K562 (cell line): ENCODE data around the gene PNP. TPM values are rescaled to one million over a fixed set of nuclear protein-coding genes. Genes with fewer than 3 reads are reported as not detected.

Source experiments
- ATAC-seq: fragments of 200-7000 bp; cut with Tn5 transposase; 3 replicates; pipeline ENCODE4 v1.9.1; 2020; ENCODE audit warnings: moderate library complexity
- BruUV-seq: library from RNA; stranded (reverse); fragments of 400-500 nt; replicated peaks from 2 replicates; lab custom pipeline; 2021; lab: Mats Ljungman, UMichigan
- CTCF ChIA-PET: fragments of 300-600 bp; formaldehyde crosslinking; extraction: SDS; loops from one replicate; lab custom pipeline; 2021; ENCODE audit warnings: low intra/inter-chr PET ratio; lab: Yijun Ruan, JAX
- POLR2A ChIA-PET: fragments of 300-600, 350-650 bp; sonication (Branson Sonifier 250); formaldehyde crosslinking; extraction: SDS; loops from one replicate; lab custom pipeline; 2021; ENCODE audit warnings: antibody characterized with exemption, inconsistent platforms; lab: Yijun Ruan, JAX
- DNase-seq, 4 experiments: peaks; one replicate each; pipeline versions ENCODE4 v3.0.0 to v3.0.0-alpha.2; 2011 to 2018; ENCODE audit warnings: low spot score in 3 of 4, mixed read lengths in 3 of 4; ENCODE audit errors: extremely low read depth in 1 of 4
- FAIRE-seq: peaks from 2 replicates; lab custom pipeline; 2011; peaks lifted over from hg19 to GRCh38; lab: Jason Lieb, UNC
- H2AFZ ChIP-seq: 2 replicates; pipeline ENCODE4 v1.6.0; 2011; ENCODE audit warnings: low read depth, low read length, control low read depth, inconsistent platforms
- H3K27ac ChIP-seq: fragments of 200-600 bp; 3 replicates; pipeline ENCODE4 v1.8.0; 2011; ENCODE audit warnings: low read depth, mild to moderate bottlenecking, control low read depth, inconsistent platforms, low read length, moderate library complexity, mixed read lengths; ENCODE audit errors: extremely low read depth
- H3K27me3 ChIP-seq, 2 experiments: fragments of 300-600 bp in 1 of 2; 2 replicates in 1 of 2; 3 replicates in 1 of 2; pipeline versions ENCODE4 v1.6.0 to v1.8.0; 2011; ENCODE audit warnings: inconsistent platforms in 2 of 2, low read length in 2 of 2, mild to moderate bottlenecking in 1 of 2, mixed read lengths in 1 of 2, moderate library complexity in 1 of 2; ENCODE audit not compliant: control insufficient read depth in 2 of 2, insufficient read depth in 2 of 2
- H3K36me3 ChIP-seq: fragments of 300-600 bp; 3 replicates; pipeline ENCODE4 v1.8.0; 2011; ENCODE audit warnings: mild to moderate bottlenecking, low read length, inconsistent platforms; ENCODE audit not compliant: control insufficient read depth, insufficient read depth
- H3K4me1 ChIP-seq, 2 experiments: fragments of 200-600 bp in 1 of 2; replicated peaks in 1 of 2; 2 replicates in 1 of 2; 3 replicates in 1 of 2; pipeline versions ENCODE4 v1.5.1 to v1.8.0; 2011; ENCODE audit warnings: inconsistent platforms in 2 of 2, low read length in 2 of 2, mild to moderate bottlenecking in 1 of 2, mixed read lengths in 1 of 2, moderate library complexity in 1 of 2; ENCODE audit not compliant: control insufficient read depth in 2 of 2, insufficient read depth in 2 of 2
- H3K4me2 ChIP-seq: 2 replicates; pipeline ENCODE4 v1.6.1; 2011; ENCODE audit warnings: low read length, control low read depth, inconsistent platforms, mixed read lengths; ENCODE audit not compliant: insufficient read depth
- H3K4me3 ChIP-seq: fragments of 200-600 bp; sonication (generic), shearing (Covaris generic); 2 replicates; pipeline ENCODE4 v1.5.1; 2016; ENCODE audit warnings: control low read depth, inconsistent platforms
- H3K79me2 ChIP-seq: fragments of 200-600 bp; 3 replicates; pipeline ENCODE4 v1.8.0; 2011; ENCODE audit warnings: low read length, inconsistent platforms; ENCODE audit not compliant: control insufficient read depth, insufficient read depth
- H3K9ac ChIP-seq, 2 experiments: 2 replicates each; pipeline versions ENCODE4 v1.6.0 to v1.6.1; 2011; ENCODE audit warnings: low read depth in 2 of 2, low read length in 2 of 2, control low read depth in 1 of 2, inconsistent platforms in 1 of 2, mild to moderate bottlenecking in 1 of 2, mixed read lengths in 1 of 2; ENCODE audit not compliant: insufficient read depth in 1 of 2
- H3K9me1 ChIP-seq: one replicate; pipeline ENCODE4 v1.6.0; 2011; ENCODE audit warnings: inconsistent platforms, mild to moderate bottlenecking, low read length, moderate library complexity; ENCODE audit not compliant: control insufficient read depth, insufficient read depth
- H3K9me3 ChIP-seq: replicated peaks from 2 replicates; pipeline ENCODE4 v1.5.1; 2011; ENCODE audit warnings: low read depth, low read length, inconsistent platforms; ENCODE audit not compliant: control insufficient read depth, insufficient read depth
- H4K20me1 ChIP-seq: replicated peaks from 2 replicates; pipeline ENCODE4 v1.6.1; 2011; ENCODE audit warnings: low read length, inconsistent platforms, mixed read lengths; ENCODE audit not compliant: control insufficient read depth, insufficient read depth
- ESRRB ChIP-seq: fragments of 250-450 bp; sonication (Bioruptor Pico); IDR thresholded peaks from 2 replicates; pipeline ENCODE4 v1.5.0; 2020; ENCODE audit warnings: mild to moderate bottlenecking, moderate library complexity, borderline replicate concordance
- NFYB ChIP-seq: IDR thresholded peaks from 2 replicates; pipeline ENCODE4 v1.6.1; 2011; ENCODE audit warnings: mild to moderate bottlenecking, moderate library complexity; ENCODE audit not compliant: insufficient read length; ENCODE audit errors: extremely low read depth
- PTTG1 ChIP-seq: fragments of 450-650 bp; IDR thresholded peaks from 2 replicates; pipeline ENCODE4 v1.6.1; 2016; ENCODE audit warnings: low read depth, mild to moderate bottlenecking, missing genetic modification characterization, missing compliant biosample characterization
- ZBTB8A ChIP-seq: fragments of 450-650 bp; IDR thresholded peaks from 2 replicates; pipeline ENCODE4 v1.6.1; 2018; ENCODE audit warnings: mild to moderate bottlenecking, moderate library complexity; ENCODE audit not compliant: partially characterized antibody
- ZNF224 ChIP-seq: sonication (generic); formaldehyde crosslinking; IDR thresholded peaks from 2 replicates; pipeline ENCODE4 v1.8.0; 2022; ENCODE audit warnings: mild to moderate bottlenecking, missing genetic modification reagents
- WGBS: fragments of 100-300 bp; shearing (Covaris generic); methylation state at CpG from one replicate; pipeline ENCODE4 v1.1.6; 2016; ENCODE audit warnings: low coverage, mixed read lengths; ENCODE audit not compliant: insufficient coverage; ENCODE audit errors: missing lambda C conversion rate; 5-methylcytosine and 5-hydroxymethylcytosine counted together
- in situ Hi-C: fragments of 300-500 bp; cut with MboI; formaldehyde crosslinking; loops from 4 replicates; pipeline ENCODE4 v1.15.0; 2018; ENCODE audit warnings: inconsistent platforms, mixed read lengths
- intact Hi-C: fragments of 100-400 bp; cut with micrococcal nuclease; formaldehyde crosslinking; loops from 2 replicates; pipeline ENCODE4 v1.14.2; 2022
- polyA plus RNA-seq, 8 experiments: library from polyadenylated mRNA; depleted of rRNA in 4 of 8; stranded (reverse) in 5 of 8; unstranded in 3 of 8; fragments of >200 nt; fragmentation: Nextera tagmentation in 2 of 8; fragmentation: Illumina TruSeq in 1 of 8; extraction: Ambion mirVana in 2 of 8; extraction: Trizol in 1 of 8; gene quantifications; 2 replicates each; pipeline versions ENCODE4 v1.2.1 to v1.2.3, GENCODE V29; 2011 to 2014; ENCODE audit warnings: inconsistent platforms in 1 of 8, missing spikeins in 1 of 8
- total RNA-seq, 7 experiments: library from RNA; depleted of rRNA in 6 of 7; stranded (reverse); fragments of >200 nt in 6 of 7; fragmentation: Illumina TruSeq in 2 of 7; extraction: Trizol in 2 of 7; gene quantifications; 2 replicates each; pipeline versions ENCODE4 v1.2.1 to v1.2.3, GENCODE V29; 2011 to 2021; ENCODE audit warnings: low replicate concordance in 1 of 7
- TF ChIP-seq, protein P1 (sequence below): fragments of 450-650 bp; conservative IDR thresholded peaks from 2 replicates; pipeline ENCODE4 v1.6.1; 2016; ENCODE audit warnings: missing genetic modification characterization, low read depth, mild to moderate bottlenecking, control low read depth, missing compliant biosample characterization

The PNP gene
- total and polyA plus RNA-seq, 9 of the 15 experiments (the other 6 are each of a cell fraction or from before 2014, with no cell fraction given) = 92.5 to 288 (median 137) TPM

- TF ChIP-seq, protein P1, sequence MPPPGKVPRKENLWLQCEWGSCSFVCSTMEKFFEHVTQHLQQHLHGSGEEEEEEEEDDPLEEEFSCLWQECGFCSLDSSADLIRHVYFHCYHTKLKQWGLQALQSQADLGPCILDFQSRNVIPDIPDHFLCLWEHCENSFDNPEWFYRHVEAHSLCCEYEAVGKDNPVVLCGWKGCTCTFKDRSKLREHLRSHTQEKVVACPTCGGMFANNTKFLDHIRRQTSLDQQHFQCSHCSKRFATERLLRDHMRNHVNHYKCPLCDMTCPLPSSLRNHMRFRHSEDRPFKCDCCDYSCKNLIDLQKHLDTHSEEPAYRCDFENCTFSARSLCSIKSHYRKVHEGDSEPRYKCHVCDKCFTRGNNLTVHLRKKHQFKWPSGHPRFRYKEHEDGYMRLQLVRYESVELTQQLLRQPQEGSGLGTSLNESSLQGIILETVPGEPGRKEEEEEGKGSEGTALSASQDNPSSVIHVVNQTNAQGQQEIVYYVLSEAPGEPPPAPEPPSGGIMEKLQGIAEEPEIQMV (tag) = no peak
Measured at GRCh38 chr14:20482382-20482781, 13.2 kb downstream of the PNP start (continued).

DNA sequence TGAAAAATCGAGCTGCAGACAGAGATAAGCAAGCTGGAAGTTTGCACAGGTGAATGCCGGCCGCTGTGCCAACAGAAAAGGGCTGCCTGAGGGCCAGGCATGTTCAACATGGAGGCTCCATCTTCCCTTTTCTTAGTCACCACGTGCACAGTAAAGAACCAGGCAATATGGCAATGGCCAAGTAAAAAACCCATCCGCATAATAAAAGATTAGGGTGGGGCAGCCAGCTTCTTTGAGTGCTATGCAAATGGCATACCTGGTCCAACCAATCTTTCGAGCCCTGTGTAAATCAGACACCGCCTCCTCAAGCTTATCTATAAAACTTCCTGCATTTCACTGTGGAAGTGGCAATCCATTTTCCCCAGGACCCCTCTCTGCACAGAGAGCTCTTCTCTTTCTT lies 16.7 kb downstream of the PNP start:
- intact Hi-C loops = no loop called here
- no peaks in the 10 kb centered on the region for H3K27me3 ChIP-seq
- TF ChIP-seq ZNF224 (no peak), NFYB (no peak), ZBTB8A (no peak), ESRRB (no peak), PTTG1 (tag) (no peak)

More for the DNA sequence above, 16.7 kb downstream of the PNP start:
- Histone ChIP-seq H3K79me2 (no peaks in the 10 kb centered on the region), H2AFZ (no peak overlapping the region), H3K4me3 (no peak overlapping the region), H4K20me1 (no peaks in the 10 kb centered on the region), H3K9ac (no peak overlapping the region), H3K27ac (no peak overlapping the region), H3K4me1 (peaks cover 15 to 54% of the 10 kb centered on the region in 2 experiments; a peak in 4 of 5 replicates), H3K4me2 (no peak overlapping the region), H3K9me3 (no peaks in the 10 kb centered on the region), H3K36me3 (no peaks in the 10 kb centered on the region), H3K9me1 (no peaks in the 10 kb centered on the region)
- in situ Hi-C loops = no loop called here
- WGBS = 4% methylated on average over 7 of the region's 7 CpGs
- DNase-seq (no peak), FAIRE-seq (no peak), ATAC-seq (no peak)
- POLR2A ChIA-PET = interaction anchor here (2.8 kb wide), 1 partner anchor 16 kb away, joined by 7 read pairs; no protein-coding TSS in a partner anchor
- CTCF ChIA-PET = no interaction called here
- no TSS peak for BruUV-seq
